ENCODE data around the gene EFNA4. TPM values are rescaled to one million over a fixed set of nuclear protein-coding genes. Genes with fewer than 3 reads are reported as not detected.

The EFNA4 gene
- total and polyA plus RNA-seq, 9 of the 15 experiments (the other 6 are each of a cell fraction or from before 2014, with no cell fraction given) = 0.68 to 7.4 (median 6.1) TPM

DNA sequence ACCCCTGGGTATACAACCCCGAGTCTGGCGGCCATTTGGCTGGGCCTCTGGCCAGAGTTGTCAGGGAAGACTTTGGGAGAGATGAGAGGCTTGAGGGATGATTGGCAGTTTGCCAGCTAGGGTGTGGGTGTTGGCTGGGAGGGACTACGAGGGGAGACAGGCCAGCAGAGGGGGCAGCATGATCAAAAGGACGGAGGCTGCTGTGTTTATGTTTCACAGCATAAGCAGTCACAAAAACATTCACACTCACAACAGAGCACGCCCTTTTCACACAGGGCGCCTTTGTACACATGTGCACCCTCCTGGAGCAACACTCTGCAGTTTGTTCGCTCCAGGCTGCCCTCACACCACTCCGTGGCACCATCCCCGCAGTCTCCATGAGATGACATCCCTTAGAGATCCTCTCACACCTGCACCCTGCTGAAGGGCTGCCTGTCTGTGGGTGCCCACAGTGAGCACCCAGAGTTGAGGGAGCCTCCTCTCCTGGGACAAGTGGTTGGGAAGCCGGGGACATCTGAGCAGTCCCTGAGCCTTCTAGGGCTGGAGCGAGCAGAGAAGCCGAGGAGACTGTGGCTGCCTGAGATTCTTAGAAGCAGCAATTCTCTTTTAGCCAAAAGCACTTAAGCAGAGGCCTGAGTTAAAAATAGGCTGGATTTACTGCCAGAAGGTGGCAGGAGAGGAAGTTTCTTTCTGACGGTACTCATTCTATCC, 30.5 kb downstream of the EFNA4 start:
- H3K27me3 ChIP-seq (ENCODE audit: control insufficient read depth in 2 of 2, insufficient read depth in 2 of 2, low read length in 2 of 2) = peaks cover 0 to 3% of the 10 kb centered on the region in 2 experiments; a peak in 1 of 5 replicates
- in situ Hi-C loops (cut with MboI) (loop anchor here (5.0 to 10.0 kb wide), 2 partner anchors 73 to 501 kb away; no protein-coding TSS in a partner anchor), intact Hi-C loops (cut with micrococcal nuclease) (loop anchor here (2.0 to 10.0 kb wide), 2 partner anchors 47 to 501 kb away; partner anchors contain the start of gene DPM3)
- H3K79me2 ChIP-seq (ENCODE audit: control insufficient read depth, insufficient read depth, low read length) = no peaks in the 10 kb centered on the region
- H4K20me1 ChIP-seq (replicated peaks; ENCODE audit: control insufficient read depth, insufficient read depth, low read length) = no peaks in the 10 kb centered on the region
- H3K4me3 ChIP-seq = no peak overlapping the region
- no TSS peak for BruUV-seq (replicated peaks)
- H3K4me2 ChIP-seq (ENCODE audit: insufficient read depth, low read length) = no peak overlapping the region
- 24% methylated on average over 13 of the region's 13 CpGs for WGBS (ENCODE audit: insufficient coverage, low coverage, missing lambda C conversion rate)
- DNase-seq (ENCODE audit: extremely low read depth in 1 of 4, low spot score in 3 of 4) = peak; percentile 60 to 75 (median 68)
- peak; percentile 84 for FAIRE-seq
- H3K27ac ChIP-seq (ENCODE audit: extremely low read depth, low read depth, low read length) = no peak overlapping the region
- H3K36me3 ChIP-seq (ENCODE audit: control insufficient read depth, insufficient read depth, low read length) = no peaks in the 10 kb centered on the region
- peak; percentile 76 for ATAC-seq
- H2AFZ ChIP-seq (ENCODE audit: low read depth, low read length) = peak overlapping the region; percentile 59; the same call in 1 of the 2 replicates
- ChIA-PET CTCF (ENCODE audit: low intra/inter-chr PET ratio) (interaction anchor here (0.8 to 4.1 kb wide), 4 partner anchors 68 to 113 kb away, joined by 3 to 59 read pairs (median 4); partner anchors contain the start of genes THBS3 and TRIM46), POLR2A (interaction anchor here (0.6 to 1.3 kb wide), 2 partner anchors 22 to 36 kb away, joined by 3 to 5 read pairs; no protein-coding TSS in a partner anchor)
- H3K9ac ChIP-seq (ENCODE audit: insufficient read depth in 1 of 2, low read depth in 2 of 2, low read length in 2 of 2) = peak overlapping the region in 1 of 2 experiments; percentile 53; a peak in 2 of 4 replicates
- H3K9me1 ChIP-seq (ENCODE audit: control insufficient read depth, insufficient read depth, low read length) = peaks cover 5% of the 10 kb centered on the region
- peaks cover 12 to 22% of the 10 kb centered on the region in 2 experiments; a peak in 4 of 5 replicates for H3K4me1 ChIP-seq (replicated peaks in 1 of 2; ENCODE audit: control insufficient read depth in 2 of 2, insufficient read depth in 2 of 2, low read length in 2 of 2)
- H3K9me3 ChIP-seq (replicated peaks; ENCODE audit: control insufficient read depth, insufficient read depth, low read depth, low read length) = no peaks in the 10 kb centered on the region
- TF ChIP-seq GATA2 (CRISPR knock-in tag; IDR thresholded peaks at IDR 0.05) (no peak), BDP1 (IDR thresholded peaks at IDR 0.05; ENCODE audit: insufficient read depth, insufficient read length) (no peak), NFE2 (IDR thresholded peaks at IDR 0.05; ENCODE audit: low read depth) (no peak), ZNF785 (CRISPR knock-in tag; IDR thresholded peaks at IDR 0.05) (no peak), FOXA3 (CRISPR knock-in tag; conservative IDR thresholded peaks at IDR 0.05 in 1 of 2, IDR thresholded peaks at IDR 0.05 in 1 of 2) (no peak), CBFB (CRISPR knock-in tag; IDR thresholded peaks at IDR 0.05) (no peak), KLF6 (CRISPR knock-in tag; IDR thresholded peaks at IDR 0.05; ENCODE audit: borderline replicate concordance) (no peak)
- TF ChIP-seq, protein P1, sequence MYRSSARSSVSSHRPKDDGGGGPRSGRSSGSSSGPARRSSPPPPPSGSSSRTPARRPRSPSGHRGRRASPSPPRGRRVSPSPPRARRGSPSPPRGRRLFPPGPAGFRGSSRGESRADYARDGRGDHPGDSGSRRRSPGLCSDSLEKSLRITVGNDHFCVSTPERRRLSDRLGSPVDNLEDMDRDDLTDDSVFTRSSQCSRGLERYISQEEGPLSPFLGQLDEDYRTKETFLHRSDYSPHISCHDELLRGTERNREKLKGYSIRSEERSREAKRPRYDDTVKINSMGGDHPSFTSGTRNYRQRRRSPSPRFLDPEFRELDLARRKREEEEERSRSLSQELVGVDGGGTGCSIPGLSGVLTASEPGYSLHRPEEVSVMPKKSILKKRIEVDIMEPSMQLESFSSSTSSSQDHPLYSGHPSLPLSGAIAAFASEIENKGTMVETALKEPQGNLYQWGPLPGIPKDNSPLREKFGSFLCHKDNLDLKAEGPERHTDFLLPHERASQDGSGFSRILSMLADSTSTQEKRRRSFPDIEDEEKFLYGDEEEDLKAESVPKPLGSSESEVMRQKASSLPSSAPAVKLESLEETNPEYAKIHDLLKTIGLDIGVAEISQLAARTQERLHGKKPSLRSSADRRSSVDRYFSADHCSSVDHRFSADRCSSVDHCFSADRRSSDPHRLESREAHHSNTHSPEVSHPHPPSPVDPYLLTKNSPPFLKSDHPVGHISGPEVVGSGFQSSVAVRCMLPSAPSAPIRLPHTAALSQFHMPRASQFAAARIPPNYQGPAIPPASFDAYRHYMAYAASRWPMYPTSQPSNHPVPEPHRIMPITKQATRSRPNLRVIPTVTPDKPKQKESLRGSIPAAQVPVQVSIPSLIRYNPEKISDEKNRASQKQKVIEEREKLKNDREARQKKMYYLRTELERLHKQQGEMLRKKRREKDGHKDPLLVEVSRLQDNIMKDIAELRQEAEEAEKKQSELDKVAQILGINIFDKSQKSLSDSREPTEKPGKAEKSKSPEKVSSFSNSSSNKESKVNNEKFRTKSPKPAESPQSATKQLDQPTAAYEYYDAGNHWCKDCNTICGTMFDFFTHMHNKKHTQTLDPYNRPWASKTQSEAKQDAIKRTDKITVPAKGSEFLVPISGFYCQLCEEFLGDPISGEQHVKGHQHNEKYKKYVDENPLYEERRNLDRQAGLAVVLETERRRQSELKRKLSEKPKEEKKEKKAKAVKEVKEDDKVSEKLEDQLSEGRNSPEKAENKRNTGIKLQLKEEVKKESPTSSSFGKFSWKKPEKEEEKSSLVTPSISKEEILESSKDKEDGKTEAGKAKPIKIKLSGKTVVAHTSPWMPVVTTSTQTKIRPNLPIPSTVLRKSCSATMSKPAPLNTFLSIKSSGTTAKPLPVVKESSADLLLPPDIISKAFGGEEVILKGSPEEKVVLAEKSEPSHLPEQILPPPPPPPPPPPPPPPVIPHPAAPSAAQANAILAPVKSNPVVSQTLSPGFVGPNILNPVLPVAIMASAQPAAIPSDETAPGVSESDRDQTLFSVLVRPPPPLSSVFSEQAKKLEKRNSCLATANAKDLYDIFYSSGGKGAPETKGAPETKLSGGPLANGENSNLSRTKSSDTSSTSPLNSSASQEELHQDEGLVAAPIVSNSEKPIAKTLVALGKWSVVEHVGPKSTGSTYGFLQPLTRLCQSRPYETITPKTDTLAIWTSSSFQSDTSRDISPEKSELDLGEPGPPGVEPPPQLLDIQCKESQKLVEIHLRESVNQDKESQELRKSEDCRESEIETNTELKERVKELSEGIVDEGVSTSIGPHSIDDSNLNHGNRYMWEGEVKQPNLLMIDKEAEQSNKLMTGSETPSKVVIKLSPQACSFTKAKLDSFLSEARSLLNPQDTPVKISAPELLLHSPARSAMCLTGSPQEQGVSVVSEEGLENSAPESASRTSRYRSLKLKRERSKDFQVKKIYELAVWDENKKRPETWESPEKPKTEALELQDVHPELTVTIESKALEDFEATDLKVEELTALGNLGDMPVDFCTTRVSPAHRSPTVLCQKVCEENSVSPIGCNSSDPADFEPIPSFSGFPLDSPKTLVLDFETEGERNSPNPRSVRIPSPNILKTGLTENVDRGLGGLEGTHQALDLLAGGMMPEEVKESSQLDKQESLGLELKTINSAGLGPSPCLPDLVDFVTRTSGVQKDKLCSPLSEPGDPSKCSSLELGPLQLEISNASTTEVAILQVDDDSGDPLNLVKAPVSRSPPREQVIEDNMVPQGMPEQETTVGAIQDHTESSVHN (IDR thresholded peaks at IDR 0.05; ENCODE audit: borderline replicate concordance in 1 of 2, low read depth in 1 of 2) = no peak
- TF ChIP-seq, protein P2, sequence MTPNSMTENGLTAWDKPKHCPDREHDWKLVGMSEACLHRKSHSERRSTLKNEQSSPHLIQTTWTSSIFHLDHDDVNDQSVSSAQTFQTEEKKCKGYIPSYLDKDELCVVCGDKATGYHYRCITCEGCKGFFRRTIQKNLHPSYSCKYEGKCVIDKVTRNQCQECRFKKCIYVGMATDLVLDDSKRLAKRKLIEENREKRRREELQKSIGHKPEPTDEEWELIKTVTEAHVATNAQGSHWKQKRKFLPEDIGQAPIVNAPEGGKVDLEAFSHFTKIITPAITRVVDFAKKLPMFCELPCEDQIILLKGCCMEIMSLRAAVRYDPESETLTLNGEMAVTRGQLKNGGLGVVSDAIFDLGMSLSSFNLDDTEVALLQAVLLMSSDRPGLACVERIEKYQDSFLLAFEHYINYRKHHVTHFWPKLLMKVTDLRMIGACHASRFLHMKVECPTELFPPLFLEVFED (CRISPR knock-in tag; conservative IDR thresholded peaks at IDR 0.05) = no peak

All from K562 (cell line).